H1 (cell line): Measurements from ENCODE around the gene NOC3L. TPM values are rescaled to one million over a fixed set of nuclear protein-coding genes. Genes with fewer than 3 reads are reported as not detected.

Source experiments
- CTCF ChIA-PET: fragments of 300-600 bp; sonication (Branson Sonifier 250); formaldehyde crosslinking; loops from one replicate; lab custom pipeline; 2021; ENCODE audit not compliant: partially characterized antibody; lab: Charles Lee
- POLR2A ChIA-PET: fragments of 300-600 bp; sonication (Branson Sonifier 250); formaldehyde crosslinking; loops from one replicate; lab custom pipeline; 2021; ENCODE audit warnings: inconsistent platforms; ENCODE audit not compliant: partially characterized antibody; lab: Charles Lee
- DNase-seq, 2 experiments: peaks; one replicate each; pipeline versions ENCODE4 v3.0.0 to v3.0.0-alpha.2; 2010 to 2022; ENCODE audit warnings: low spot score in 2 of 2, low read depth in 1 of 2, mixed read lengths in 1 of 2
- FAIRE-seq: peaks from 2 replicates; lab custom pipeline; 2011; peaks lifted over from hg19 to GRCh38; lab: Jason Lieb, UNC
- H2AFZ ChIP-seq: 2 replicates; pipeline ENCODE4 v1.8.1; 2012; ENCODE audit warnings: low read length, inconsistent platforms
- H2AK5ac ChIP-seq: 2 replicates; pipeline ENCODE4 v1.6.1; 2013; ENCODE audit warnings: low read depth, low read length
- H2BK120ac ChIP-seq: replicated peaks from 2 replicates; pipeline ENCODE3; 2013; ENCODE audit warnings: low read depth, low read length, inconsistent platforms
- H2BK12ac ChIP-seq: 2 replicates; pipeline ENCODE4 v1.6.1; 2013; ENCODE audit warnings: low read depth, low read length
- H2BK15ac ChIP-seq: 2 replicates; pipeline ENCODE4 v1.6.1; 2013; ENCODE audit warnings: low read length
- H2BK20ac ChIP-seq: 2 replicates; pipeline ENCODE4 v1.6.1; 2013; ENCODE audit warnings: low read length
- H2BK5ac ChIP-seq: 2 replicates; pipeline ENCODE4 v1.6.1; 2013; ENCODE audit warnings: low read depth, low read length
- H3K14ac ChIP-seq: 2 replicates; pipeline ENCODE4 v1.6.1; 2013; ENCODE audit warnings: inconsistent platforms; ENCODE audit not compliant: insufficient read length
- H3K18ac ChIP-seq: 2 replicates; pipeline ENCODE4 v1.6.1; 2013; ENCODE audit warnings: low read length; ENCODE audit errors: extremely low read depth
- H3K23ac ChIP-seq: 2 replicates; pipeline ENCODE4 v1.6.1; 2013; ENCODE audit warnings: inconsistent platforms; ENCODE audit not compliant: insufficient read length
- H3K23me2 ChIP-seq: 2 replicates; pipeline ENCODE4 v1.6.1; 2013; ENCODE audit warnings: low read depth, low read length
- H3K27ac ChIP-seq: 2 replicates; pipeline ENCODE4 v1.6.1; 2011; ENCODE audit warnings: low read depth, low read length, inconsistent platforms
- H3K27me3 ChIP-seq, 4 experiments: replicated peaks in 1 of 4; 1 replicate in 1 of 4; 2 replicates in 3 of 4; pipeline versions ENCODE4 v1.6.1 to v1.8.1; 2011 to 2013; ENCODE audit warnings: low read length in 3 of 4, mild to moderate bottlenecking in 3 of 4, inconsistent platforms in 2 of 4, mixed read lengths in 2 of 4, moderate library complexity in 1 of 4; ENCODE audit not compliant: control insufficient read depth in 3 of 4, insufficient read depth in 3 of 4; ENCODE audit errors: extremely low read depth in 1 of 4
- H3K36me3 ChIP-seq, 4 experiments: 2 replicates each; pipeline versions ENCODE4 v1.6.1 to v1.8.1; 2011 to 2013; ENCODE audit warnings: mild to moderate bottlenecking in 4 of 4, low read length in 3 of 4, moderate library complexity in 2 of 4, control low read depth in 1 of 4, inconsistent platforms in 1 of 4; ENCODE audit not compliant: insufficient read depth in 4 of 4, control insufficient read depth in 2 of 4
- H3K4ac ChIP-seq: replicated peaks from 2 replicates; pipeline ENCODE3; 2013; ENCODE audit warnings: low read length, low read depth, mixed read lengths, inconsistent platforms; ENCODE audit not compliant: insufficient read length
- H3K4me1 ChIP-seq, 4 experiments: replicated peaks in 1 of 4; 1 replicate in 1 of 4; 2 replicates in 3 of 4; pipeline versions ENCODE4 v1.6.1 to v1.8.1; 2011 to 2013; ENCODE audit warnings: low read length in 3 of 4, inconsistent platforms in 2 of 4, mixed read lengths in 1 of 4; ENCODE audit not compliant: insufficient read depth in 4 of 4, control insufficient read depth in 3 of 4
- H3K4me2 ChIP-seq, 2 experiments: 2 replicates each; pipeline versions ENCODE4 v1.6.1 to v1.8.1; 2011 to 2013; ENCODE audit warnings: low read depth in 2 of 2, low read length in 2 of 2, control low read depth in 1 of 2, inconsistent platforms in 1 of 2, mild to moderate bottlenecking in 1 of 2; ENCODE audit not compliant: insufficient read depth in 1 of 2
- H3K4me3 ChIP-seq, 4 experiments: fragments of 200-600, 300-600 bp in 1 of 4; sonication (generic), shearing (Covaris generic), sonication (Bioruptor Twin) in 1 of 4; 2 replicates each; pipeline versions ENCODE4 v1.5.1 to v1.8.1; 2011 to 2016; ENCODE audit warnings: low read length in 4 of 4, low read depth in 3 of 4, control low read depth in 2 of 4, inconsistent platforms in 2 of 4, mild to moderate bottlenecking in 2 of 4, mixed read lengths in 1 of 4, moderate library complexity in 1 of 4; ENCODE audit not compliant: insufficient read depth in 2 of 4; ENCODE audit errors: extremely low read depth in 1 of 4
- H3K56ac ChIP-seq: replicated peaks from 2 replicates; pipeline ENCODE3; 2013; ENCODE audit warnings: low read depth, mild to moderate bottlenecking, mixed read lengths, low read length, inconsistent platforms; ENCODE audit not compliant: insufficient read length
- H3K79me1 ChIP-seq: 2 replicates; pipeline ENCODE4 v1.6.1; 2013; ENCODE audit warnings: low read depth, low read length, control low read depth
- H3K79me2 ChIP-seq, 2 experiments: 2 replicates each; pipeline versions ENCODE4 v1.6.1 to v1.8.1; 2012 to 2013; ENCODE audit warnings: low read length in 2 of 2, mild to moderate bottlenecking in 2 of 2, inconsistent platforms in 1 of 2; ENCODE audit not compliant: insufficient read depth in 2 of 2, control insufficient read depth in 1 of 2
- H3K9ac ChIP-seq, 4 experiments: replicated peaks in 1 of 4; 1 replicate in 1 of 4; 2 replicates in 3 of 4; pipeline versions ENCODE4 v1.6.1 to v1.8.1; 2011 to 2013; ENCODE audit warnings: low read depth in 3 of 4, low read length in 3 of 4, control low read depth in 2 of 4, mild to moderate bottlenecking in 2 of 4, moderate library complexity in 2 of 4, inconsistent platforms in 1 of 4; ENCODE audit errors: extremely low read depth in 1 of 4
- H3K9me3 ChIP-seq, 2 experiments: 2 replicates each; pipeline versions ENCODE4 v1.6.1 to v1.8.1; 2012 to 2013; ENCODE audit warnings: mild to moderate bottlenecking in 2 of 2, moderate library complexity in 2 of 2, control low read depth in 1 of 2, inconsistent platforms in 1 of 2, low read depth in 1 of 2, low read length in 1 of 2, mixed read lengths in 1 of 2; ENCODE audit not compliant: insufficient read depth in 2 of 2
- H4K20me1 ChIP-seq, 2 experiments: replicated peaks in 1 of 2; 2 replicates each; pipeline versions ENCODE3 to v1.8.1; 2011 to 2013; ENCODE audit warnings: inconsistent platforms in 2 of 2, low read length in 2 of 2, mild to moderate bottlenecking in 1 of 2; ENCODE audit not compliant: insufficient read depth in 2 of 2, control insufficient read depth in 1 of 2
- H4K5ac ChIP-seq: 2 replicates; pipeline ENCODE4 v1.6.1; 2013; ENCODE audit warnings: low read length, low read depth, mixed read lengths, inconsistent platforms; ENCODE audit not compliant: insufficient read length
- H4K8ac ChIP-seq: 2 replicates; pipeline ENCODE4 v1.8.0; 2013; ENCODE audit warnings: mild to moderate bottlenecking, moderate library complexity, low read length, inconsistent platforms; ENCODE audit not compliant: insufficient read depth; ENCODE audit errors: extremely low read depth
- H4K91ac ChIP-seq: replicated peaks from 2 replicates; pipeline ENCODE3; 2013; ENCODE audit warnings: low read length, mixed read lengths, inconsistent platforms; ENCODE audit not compliant: insufficient read length
- ASH2L ChIP-seq: fragments of 200-600, 300-600 bp; sonication (generic); IDR thresholded peaks from one replicate; pipeline ENCODE4 v1.7.1; 2017; ENCODE audit warnings: low read length
- MAFK ChIP-seq: IDR thresholded peaks from 2 replicates; pipeline ENCODE4 v1.6.1; 2012; ENCODE audit warnings: low read depth, mild to moderate bottlenecking, improper control_type of control experiment, low read length
- NRF1 ChIP-seq: IDR thresholded peaks from 2 replicates; pipeline ENCODE4 v1.6.1; 2011; ENCODE audit warnings: mild to moderate bottlenecking, low read depth, low read length, improper control_type of control experiment
- RXRA ChIP-seq: IDR thresholded peaks from 2 replicates; pipeline ENCODE4 v1.6.1; 2011; ENCODE audit warnings: low read depth, mild to moderate bottlenecking, low read length, moderate library complexity; ENCODE audit not compliant: insufficient read depth
- SP2 ChIP-seq: IDR thresholded peaks from 2 replicates; pipeline ENCODE4 v1.6.1; 2012; ENCODE audit warnings: mild to moderate bottlenecking, low read length, inconsistent platforms
- WGBS, 2 experiments: shearing (Covaris generic) in 1 of 2; methylation state at CpG; one replicate each; pipeline versions ENCODE4 v1.1.6 to v1.1.7; 2013 to 2015; ENCODE audit warnings: low lambda C conversion rate in 2 of 2, mixed read lengths in 2 of 2, inconsistent platforms in 1 of 2, low coverage in 1 of 2, missing lambda C conversion rate in 1 of 2; ENCODE audit not compliant: insufficient replicate concordance in 2 of 2, insufficient coverage in 1 of 2, insufficient read length in 1 of 2; ENCODE audit errors: extremely low coverage in 1 of 2, missing lambda C conversion rate in 1 of 2; 5-methylcytosine and 5-hydroxymethylcytosine counted together
- polyA plus RNA-seq, 7 experiments: library from polyadenylated mRNA; depleted of rRNA in 3 of 7; stranded (reverse) in 5 of 7; unstranded in 2 of 7; fragments of >200 nt in 5 of 7; fragments of 200-250 nt in 2 of 7; gene quantifications; 1 replicate in 5 of 7; 2 replicates in 1 of 7; 4 replicates in 1 of 7; pipeline versions ENCODE4 v1.2.1 to v1.2.3, GENCODE V29; 2011 to 2013; ENCODE audit warnings: missing spikeins in 2 of 7, mixed read lengths in 2 of 7
- total RNA-seq: library from RNA; stranded (reverse); fragmentation: NEBNext Ultra II Directional; extraction: Animal tissue kit (Norgen Biotek cat#: 25700); gene quantifications from 2 replicates; pipeline ENCODE4 v1.2.1, GENCODE V29; 2021

The NOC3L gene
- total and polyA plus RNA-seq, 2 of the 8 experiments (the other 6 are each of a cell fraction or from before 2014, with no cell fraction given), result 7.1 to 39.1 TPM

DNA sequence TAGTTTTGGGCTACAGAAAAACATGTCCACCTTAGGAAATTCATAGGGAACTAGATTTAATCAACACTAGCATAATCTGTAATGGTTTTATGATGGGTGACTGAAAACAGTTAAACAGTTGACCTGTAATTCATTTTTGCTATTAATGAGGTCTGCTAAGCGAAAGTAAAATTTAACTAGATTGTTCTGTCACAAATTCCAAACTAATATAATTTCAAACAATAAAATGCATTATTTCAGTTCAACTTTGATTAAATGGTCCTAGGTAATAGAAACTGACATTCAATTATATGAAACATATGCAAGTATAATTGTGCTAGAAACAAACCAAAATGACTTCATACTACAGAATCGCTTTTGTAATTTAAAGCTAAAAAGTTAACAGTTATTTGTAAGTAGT, 6.9 kb downstream of the NOC3L start:
- H3K4me3 ChIP-seq, result no peak overlapping the region
- peaks cover 0 to 10% of the 10 kb centered on the region in 2 experiments; a peak in 2 of 4 replicates for H3K79me2 ChIP-seq
- no peak overlapping the region for H3K4ac ChIP-seq
- no peak overlapping the region for H3K56ac ChIP-seq
- H3K4me1 ChIP-seq, result no peaks in the 10 kb centered on the region
- ChIA-PET POLR2A (no interaction called here), CTCF (no interaction called here)
- WGBS, 2 experiments, result 88% methylated on average over 2 of the region's 2 CpGs; no CpG with 5 or more reads in 1 of the 2 experiments
- no peak overlapping the region for H2BK5ac ChIP-seq
- no peaks in the 10 kb centered on the region; the same call in 1 of the 2 replicates for H3K79me1 ChIP-seq
- no peak overlapping the region for H2BK20ac ChIP-seq
- no peak overlapping the region for H2AK5ac ChIP-seq
- H2BK120ac ChIP-seq, result no peak overlapping the region
- DNase-seq (no peak), FAIRE-seq (no peak)
- H3K14ac ChIP-seq, result no peak overlapping the region
- H4K20me1 ChIP-seq, result peaks cover 0 to 4% of the 10 kb centered on the region in 2 experiments
- H4K91ac ChIP-seq, result no peak overlapping the region
- no peaks in the 10 kb centered on the region; the same call in 1 of the 2 replicates for H3K23me2 ChIP-seq
- H3K18ac ChIP-seq, result no peak overlapping the region
- H3K27me3 ChIP-seq, result no peaks in the 10 kb centered on the region
- no peak overlapping the region for H3K23ac ChIP-seq
- no peaks in the 10 kb centered on the region for H3K9me3 ChIP-seq
- H2BK12ac ChIP-seq, result no peak overlapping the region
- no peak overlapping the region for H4K8ac ChIP-seq
- no peak overlapping the region for H4K5ac ChIP-seq
- H3K4me2 ChIP-seq, result no peak overlapping the region
- TF ChIP-seq RXRA (no peak), SP2 (no peak), ASH2L (no peak), NRF1 (no peak), MAFK (no peak)
- H2BK15ac ChIP-seq, result no peak overlapping the region
- H3K27ac ChIP-seq, result no peak overlapping the region
- H2AFZ ChIP-seq, result no peak overlapping the region
- H3K36me3 ChIP-seq, result peaks cover 3 to 67% (median 32%) of the 10 kb centered on the region in 4 experiments; a peak in 7 of 8 replicates
- H3K9ac ChIP-seq, result no peak overlapping the region
